Fibroblast of villous mesenchyme (primary cell): ENCODE results near the gene SLIT3. TPM values are rescaled to one million over a fixed set of nuclear protein-coding genes. Genes with fewer than 3 reads are reported as not detected.

Experiments
- DNase-seq: peaks from one replicate; pipeline ENCODE4 v3.0.0-alpha.2; 2010; ENCODE audit warnings: low read depth
- H3K4me3 ChIP-seq: 2 replicates; pipeline ENCODE4 v1.5.1; 2011; ENCODE audit warnings: low read depth, mild to moderate bottlenecking, low read length
- total RNA-seq: library from RNA; depleted of rRNA; stranded (reverse); fragments of >200 nt; gene quantifications from 2 replicates; pipeline ENCODE4 v1.2.3, GENCODE V29; 2012
- TF ChIP-seq, protein P1 (sequence below): IDR thresholded peaks from 2 replicates; pipeline ENCODE4 v1.5.1; 2012; ENCODE audit warnings: low read depth, mild to moderate bottlenecking, low read length; ENCODE audit not compliant: insufficient read depth

Gene SLIT3
- total RNA-seq, 1 donor: under 0.01 TPM

DNA sequence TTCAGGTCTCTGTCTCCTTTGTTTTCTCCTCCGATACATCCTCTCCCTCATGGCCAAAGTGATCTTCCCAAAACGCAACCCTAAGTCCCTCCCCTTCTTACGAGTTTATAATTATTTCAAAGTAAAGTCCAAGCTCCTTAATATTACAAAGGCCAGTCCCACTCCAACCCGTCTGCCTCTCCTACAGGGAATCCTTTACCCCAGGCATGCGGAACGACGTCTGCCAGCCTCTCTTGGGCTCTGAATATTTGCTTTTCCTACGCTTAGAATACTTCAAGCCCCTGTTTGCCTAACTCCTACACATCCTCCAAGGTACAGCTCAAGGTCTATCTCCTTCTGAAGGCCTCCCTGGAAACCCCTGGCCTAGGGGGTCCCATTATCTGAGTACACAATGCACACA is 246.4 kb downstream of the SLIT3 start:
- no peak for DNase-seq

DNA sequence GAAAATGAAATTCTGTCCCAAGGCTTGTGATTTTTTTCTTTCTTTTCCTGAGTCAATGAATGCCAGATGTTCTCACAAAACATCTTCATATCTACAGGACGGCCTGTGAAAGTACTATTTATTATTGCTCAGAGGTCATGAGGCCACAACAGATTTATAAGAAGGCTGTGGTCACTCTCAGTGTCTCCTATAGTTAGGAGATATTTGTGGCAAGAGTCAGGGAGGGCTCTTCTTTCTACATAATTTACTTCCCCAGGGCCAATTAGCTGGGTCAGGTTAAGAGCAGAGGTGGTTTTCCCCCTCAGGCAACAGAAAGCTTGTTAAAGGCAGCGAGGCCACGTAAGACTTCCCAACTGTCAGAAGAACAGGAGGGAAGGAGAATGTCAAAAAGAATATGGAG is 248.7 kb downstream of the SLIT3 start:
- no peak for DNase-seq
- TF ChIP-seq, protein P1, sequence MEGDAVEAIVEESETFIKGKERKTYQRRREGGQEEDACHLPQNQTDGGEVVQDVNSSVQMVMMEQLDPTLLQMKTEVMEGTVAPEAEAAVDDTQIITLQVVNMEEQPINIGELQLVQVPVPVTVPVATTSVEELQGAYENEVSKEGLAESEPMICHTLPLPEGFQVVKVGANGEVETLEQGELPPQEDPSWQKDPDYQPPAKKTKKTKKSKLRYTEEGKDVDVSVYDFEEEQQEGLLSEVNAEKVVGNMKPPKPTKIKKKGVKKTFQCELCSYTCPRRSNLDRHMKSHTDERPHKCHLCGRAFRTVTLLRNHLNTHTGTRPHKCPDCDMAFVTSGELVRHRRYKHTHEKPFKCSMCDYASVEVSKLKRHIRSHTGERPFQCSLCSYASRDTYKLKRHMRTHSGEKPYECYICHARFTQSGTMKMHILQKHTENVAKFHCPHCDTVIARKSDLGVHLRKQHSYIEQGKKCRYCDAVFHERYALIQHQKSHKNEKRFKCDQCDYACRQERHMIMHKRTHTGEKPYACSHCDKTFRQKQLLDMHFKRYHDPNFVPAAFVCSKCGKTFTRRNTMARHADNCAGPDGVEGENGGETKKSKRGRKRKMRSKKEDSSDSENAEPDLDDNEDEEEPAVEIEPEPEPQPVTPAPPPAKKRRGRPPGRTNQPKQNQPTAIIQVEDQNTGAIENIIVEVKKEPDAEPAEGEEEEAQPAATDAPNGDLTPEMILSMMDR: no peak
- H3K4me3 ChIP-seq: no peak overlapping the region

More for the DNA sequence above, 246.4 kb downstream of the SLIT3 start:
- TF ChIP-seq, protein P1: no peak
- no peak overlapping the region for H3K4me3 ChIP-seq

DNA sequence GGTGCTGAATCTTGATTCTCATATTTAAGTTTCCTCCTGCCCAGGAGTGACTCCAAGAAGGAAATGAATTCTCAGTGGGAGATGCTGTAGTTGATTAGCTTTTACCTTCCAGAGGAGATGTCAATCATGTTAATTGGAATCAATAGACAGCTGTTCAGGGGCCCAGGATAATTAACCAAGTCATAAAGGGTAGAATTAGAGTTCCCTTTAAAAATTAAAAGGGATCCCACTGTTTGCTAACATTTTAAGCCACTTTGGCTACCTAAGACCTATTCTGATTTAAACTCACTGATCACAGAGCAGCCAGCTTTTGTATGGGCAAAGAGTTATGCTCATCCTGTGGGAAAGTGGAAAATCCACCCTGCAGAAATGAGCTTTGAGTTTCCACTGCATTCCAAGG is 249.6 kb downstream of the SLIT3 start:
- no peak for DNase-seq
- TF ChIP-seq, protein P1: no peak
- no peak overlapping the region for H3K4me3 ChIP-seq

DNA sequence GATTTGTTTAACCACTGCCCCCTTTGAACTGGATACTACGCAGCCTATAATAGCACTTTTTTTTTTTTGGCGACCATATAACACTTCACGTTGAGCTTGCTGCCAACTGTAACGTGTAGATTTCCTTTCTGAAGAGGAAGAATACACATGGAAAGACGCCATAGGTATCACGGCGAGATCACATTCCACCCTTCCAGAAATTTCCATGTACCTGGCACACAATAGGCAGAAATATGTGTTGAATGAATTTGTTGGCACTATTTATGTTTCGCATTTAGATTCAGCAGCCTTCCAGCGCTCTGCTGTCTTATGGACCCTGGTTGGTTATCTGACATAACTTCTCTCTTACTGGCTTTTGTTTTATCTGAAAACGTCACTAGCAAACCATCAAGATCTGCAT is 250.3 kb downstream of the SLIT3 start:
- no peak overlapping the region for H3K4me3 ChIP-seq
- TF ChIP-seq, protein P1: no peak
- DNase-seq: no peak

DNA sequence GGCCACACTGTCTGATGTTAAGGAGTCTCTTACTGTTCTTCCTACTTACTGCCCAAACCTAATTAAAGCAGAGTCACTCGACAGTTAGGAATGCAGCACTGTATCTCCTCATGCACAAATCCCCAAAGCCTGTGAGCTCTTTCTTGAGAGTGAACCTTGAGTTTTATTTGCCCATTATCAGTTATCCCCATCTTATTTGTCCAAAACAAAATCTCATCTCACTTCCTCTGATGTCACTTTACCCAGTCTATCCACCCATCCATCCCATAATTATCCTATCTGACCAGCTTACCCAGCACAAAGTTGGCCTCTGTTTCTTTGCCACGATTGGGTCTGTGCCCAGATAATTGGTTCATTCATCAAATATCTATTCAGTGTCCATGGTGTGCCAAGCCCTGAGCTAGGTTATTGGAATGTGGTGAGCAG is 250.8 kb downstream of the SLIT3 start:
- H3K4me3 ChIP-seq: no peak overlapping the region
- DNase-seq: no peak
- TF ChIP-seq, protein P1: no peak

DNA sequence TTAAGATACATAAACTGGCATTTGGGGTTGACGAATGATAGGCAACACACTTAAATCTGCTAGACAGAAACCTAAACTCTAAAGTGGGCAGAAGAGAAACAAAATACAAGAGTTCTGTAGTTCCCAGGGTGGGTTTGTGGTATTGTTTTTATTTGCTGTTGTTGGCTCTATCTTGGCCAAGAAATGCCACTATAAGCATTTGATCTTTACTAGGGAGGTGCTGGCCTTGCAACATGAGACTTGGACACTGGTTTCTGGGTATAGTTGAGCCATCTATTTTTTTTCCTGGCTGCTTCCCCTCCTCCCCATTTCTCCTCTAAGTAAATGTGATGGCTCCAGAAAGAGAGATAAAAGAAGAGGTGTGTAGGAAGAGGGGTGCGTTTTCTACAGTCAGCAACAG is 251.2 kb downstream of the SLIT3 start:
- no peak overlapping the region for H3K4me3 ChIP-seq
- TF ChIP-seq, protein P1: no peak
- DNase-seq: no peak

DNA sequence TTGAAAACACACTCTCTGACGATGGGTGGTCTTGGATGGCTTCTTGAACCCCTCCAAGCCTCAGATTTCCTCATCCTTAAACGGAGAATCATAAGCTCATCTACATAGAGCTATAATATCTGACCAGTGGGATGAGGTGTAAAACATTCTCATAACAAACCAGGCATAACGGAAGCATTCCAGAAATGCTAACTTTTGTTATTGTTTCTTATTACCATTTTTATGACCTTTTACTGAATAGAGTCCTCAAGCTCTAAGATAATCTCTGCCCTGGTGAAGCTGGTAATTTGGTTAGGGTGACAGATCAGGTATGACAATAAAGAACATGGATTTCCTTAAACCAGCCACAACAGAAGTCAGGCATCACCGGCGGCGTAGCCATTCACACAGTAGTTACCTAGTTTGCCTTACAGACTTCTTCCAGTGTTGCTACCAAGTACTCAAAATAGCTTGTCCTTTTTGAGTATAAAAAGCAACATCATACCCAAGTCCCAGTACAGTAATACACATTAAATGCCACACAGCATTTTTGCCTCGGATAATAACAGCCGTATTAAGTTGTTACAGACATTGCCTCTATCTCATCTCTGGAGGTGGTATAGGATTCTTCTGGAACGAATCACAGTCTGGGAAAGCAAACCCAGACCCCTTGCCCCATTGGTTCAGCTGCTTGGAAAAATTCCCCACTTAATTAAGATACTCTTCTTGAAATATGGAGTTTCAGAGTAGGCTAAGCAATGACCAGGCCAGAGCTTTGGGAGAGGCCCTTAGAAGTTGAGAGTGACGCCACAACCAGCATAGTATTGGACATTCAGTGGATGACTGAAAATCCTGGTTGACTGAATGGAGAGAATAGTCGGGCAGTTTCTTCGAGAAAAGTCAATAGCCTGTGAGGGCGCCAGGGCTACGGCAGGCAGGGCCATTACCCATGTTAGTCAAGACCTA is 252.5 kb downstream of the SLIT3 start:
- H3K4me3 ChIP-seq: no peak overlapping the region
- no peak for DNase-seq
- TF ChIP-seq, protein P1: no peak
